22Rv1 (cell line): ENCODE measurements around the gene SLIT1.

Source experiments
- CTCF ChIP-seq: fragments of 450-650 bp; IDR thresholded peaks from 2 replicates; pipeline ENCODE4 v1.5.1; 2017; ENCODE audit warnings: mild to moderate bottlenecking
- ZFX ChIP-seq: fragments of 450-650 bp; IDR thresholded peaks from 2 replicates; pipeline ENCODE4 v1.6.1; 2017; ENCODE audit warnings: antibody characterized with exemption, borderline replicate concordance

DNA sequence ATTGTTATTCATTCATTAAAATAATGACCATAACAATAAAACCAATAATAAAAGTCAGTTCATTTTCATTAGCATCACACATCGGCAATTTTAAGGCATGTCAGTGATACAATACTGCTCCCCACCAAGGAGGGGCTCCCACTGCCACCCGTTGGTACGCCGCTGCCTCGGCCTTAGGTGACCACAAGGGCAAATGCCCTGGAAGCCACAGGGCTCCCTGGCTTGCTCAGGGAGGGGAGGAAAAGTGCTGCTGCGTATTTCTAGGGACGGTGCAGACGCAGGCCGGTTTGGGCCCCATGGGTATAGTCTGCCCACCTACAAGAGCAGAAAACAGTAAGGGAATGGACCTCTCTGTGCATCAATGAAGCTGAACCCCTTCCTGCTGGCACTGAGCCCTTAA, 85.1 kb downstream of the SLIT1 start:
- TF ChIP-seq CTCF = no peak
- TF ChIP-seq ZFX = no peak
